Esophagus muscularis mucosa (tissue), 4 donors: ENCODE data around the gene FOXO6. TPM values are rescaled to one million over a fixed set of nuclear protein-coding genes. Genes with fewer than 3 reads are reported as not detected.

Source experiments
- DNase-seq: peaks from one replicate; pipeline ENCODE4 v3.0.0-alpha.2; 2017; ENCODE audit errors: extremely low spot score
- H3K27ac ChIP-seq, 4 donors: fragments of 200-600 bp; sonication (generic); replicated peaks in 1 of 4; 1 replicate in 3 of 4; 2 replicates in 1 of 4; pipeline ENCODE4 v1.5.1; 2016 to 2019; ENCODE audit warnings: mild to moderate bottlenecking in 1 of 4
- H3K27me3 ChIP-seq, 4 donors: fragments of 200-600 bp; sonication (generic); one replicate each; pipeline versions ENCODE4 v1.5.1 to v1.6.0; 2016 to 2019
- H3K36me3 ChIP-seq, 4 donors: fragments of 200-600 bp; sonication (generic); one replicate each; pipeline ENCODE4 v1.5.1; 2016 to 2019
- H3K4me1 ChIP-seq, 4 donors: fragments of 200-600 bp; sonication (generic); one replicate each; pipeline ENCODE4 v1.5.1; 2016 to 2019
- H3K4me3 ChIP-seq, 4 donors: fragments of 200-600 bp; sonication (generic); 1 replicate in 2 of 4; 2 replicates in 2 of 4; pipeline ENCODE4 v1.5.1; 2016 to 2019; ENCODE audit warnings: mild to moderate bottlenecking in 4 of 4, moderate library complexity in 1 of 4
- H3K9me3 ChIP-seq, 4 donors: fragments of 200-600 bp; sonication (generic); 1 replicate in 3 of 4; 2 replicates in 1 of 4; pipeline ENCODE4 v1.5.1; 2016 to 2019
- EP300 ChIP-seq: sonication (generic); formaldehyde crosslinking; IDR thresholded peaks from one replicate; pipeline ENCODE4 v1.6.1; 2017; ENCODE audit warnings: antibody characterized with exemption
- POLR2A ChIP-seq: fragments of 450-650 bp; IDR thresholded peaks from one replicate; pipeline ENCODE4 v1.6.1; 2017; ENCODE audit warnings: antibody characterized with exemption, moderate library complexity, mild to moderate bottlenecking, low read depth
- POLR2AphosphoS5 ChIP-seq, 2 donors: sonication (generic); formaldehyde crosslinking; IDR thresholded peaks; one replicate each; pipeline ENCODE4 v1.6.1; 2017; ENCODE audit warnings: antibody characterized with exemption in 2 of 2
- WGBS: methylation state at CpG from one replicate; pipeline ENCODE4 v1.1.5; 2018; 5-methylcytosine and 5-hydroxymethylcytosine counted together
- intact Hi-C: fragments of 100-400 bp; cut with DNase I; formaldehyde crosslinking; loops from one replicate; pipeline ENCODE4 v1.15.1; 2023
- total RNA-seq, 4 donors: library from RNA; depleted of rRNA; stranded (reverse); fragments of >200 nt; gene quantifications; one replicate each; pipeline versions ENCODE4 v1.1.0 to v1.2.1, GENCODE V29; 2016
- TF ChIP-seq, protein P1 (sequence below), 3 experiments: fragments of 200-600 bp in 2 of 3; fragments of 450-650 bp in 1 of 3; sonication (generic) in 2 of 3; IDR thresholded peaks; one replicate each; pipeline ENCODE4 v1.5.1; 2017 to 2019; ENCODE audit warnings: antibody characterized with exemption in 3 of 3, mild to moderate bottlenecking in 2 of 3, moderate library complexity in 1 of 3

FOXO6 gene
- total RNA-seq, 4 donors from 2014 or later: 0.33 to 1.3 (median 0.53) TPM

GRCh38 chr1:41319106-41319755 is 42.0 kb upstream of the FOXO6 start:
- Histone ChIP-seq H3K36me3 (no peaks in the 10 kb centered on the region), H3K27ac (peak overlapping the region in 2 of 4 donors; percentile 47 to 62), H3K27me3 (no peaks in the 10 kb centered on the region), H3K9me3 (no peaks in the 10 kb centered on the region), H3K4me3 (no peak overlapping the region), H3K4me1 (peaks cover 10 to 48% (median 39%) of the 10 kb centered on the region in 4 donors)
- intact Hi-C loops: no loop called here
- peak; percentile 26 for DNase-seq
- TF ChIP-seq POLR2AphosphoS5 (IDR thresholded peaks at IDR 0.05) (no peak), EP300 (no peak), POLR2A (no peak)
- TF ChIP-seq, protein P1, sequence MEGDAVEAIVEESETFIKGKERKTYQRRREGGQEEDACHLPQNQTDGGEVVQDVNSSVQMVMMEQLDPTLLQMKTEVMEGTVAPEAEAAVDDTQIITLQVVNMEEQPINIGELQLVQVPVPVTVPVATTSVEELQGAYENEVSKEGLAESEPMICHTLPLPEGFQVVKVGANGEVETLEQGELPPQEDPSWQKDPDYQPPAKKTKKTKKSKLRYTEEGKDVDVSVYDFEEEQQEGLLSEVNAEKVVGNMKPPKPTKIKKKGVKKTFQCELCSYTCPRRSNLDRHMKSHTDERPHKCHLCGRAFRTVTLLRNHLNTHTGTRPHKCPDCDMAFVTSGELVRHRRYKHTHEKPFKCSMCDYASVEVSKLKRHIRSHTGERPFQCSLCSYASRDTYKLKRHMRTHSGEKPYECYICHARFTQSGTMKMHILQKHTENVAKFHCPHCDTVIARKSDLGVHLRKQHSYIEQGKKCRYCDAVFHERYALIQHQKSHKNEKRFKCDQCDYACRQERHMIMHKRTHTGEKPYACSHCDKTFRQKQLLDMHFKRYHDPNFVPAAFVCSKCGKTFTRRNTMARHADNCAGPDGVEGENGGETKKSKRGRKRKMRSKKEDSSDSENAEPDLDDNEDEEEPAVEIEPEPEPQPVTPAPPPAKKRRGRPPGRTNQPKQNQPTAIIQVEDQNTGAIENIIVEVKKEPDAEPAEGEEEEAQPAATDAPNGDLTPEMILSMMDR (IDR thresholded peaks at IDR 0.05): no peak
- WGBS: 88% methylated on average over 2 of the region's 2 CpGs

DNA sequence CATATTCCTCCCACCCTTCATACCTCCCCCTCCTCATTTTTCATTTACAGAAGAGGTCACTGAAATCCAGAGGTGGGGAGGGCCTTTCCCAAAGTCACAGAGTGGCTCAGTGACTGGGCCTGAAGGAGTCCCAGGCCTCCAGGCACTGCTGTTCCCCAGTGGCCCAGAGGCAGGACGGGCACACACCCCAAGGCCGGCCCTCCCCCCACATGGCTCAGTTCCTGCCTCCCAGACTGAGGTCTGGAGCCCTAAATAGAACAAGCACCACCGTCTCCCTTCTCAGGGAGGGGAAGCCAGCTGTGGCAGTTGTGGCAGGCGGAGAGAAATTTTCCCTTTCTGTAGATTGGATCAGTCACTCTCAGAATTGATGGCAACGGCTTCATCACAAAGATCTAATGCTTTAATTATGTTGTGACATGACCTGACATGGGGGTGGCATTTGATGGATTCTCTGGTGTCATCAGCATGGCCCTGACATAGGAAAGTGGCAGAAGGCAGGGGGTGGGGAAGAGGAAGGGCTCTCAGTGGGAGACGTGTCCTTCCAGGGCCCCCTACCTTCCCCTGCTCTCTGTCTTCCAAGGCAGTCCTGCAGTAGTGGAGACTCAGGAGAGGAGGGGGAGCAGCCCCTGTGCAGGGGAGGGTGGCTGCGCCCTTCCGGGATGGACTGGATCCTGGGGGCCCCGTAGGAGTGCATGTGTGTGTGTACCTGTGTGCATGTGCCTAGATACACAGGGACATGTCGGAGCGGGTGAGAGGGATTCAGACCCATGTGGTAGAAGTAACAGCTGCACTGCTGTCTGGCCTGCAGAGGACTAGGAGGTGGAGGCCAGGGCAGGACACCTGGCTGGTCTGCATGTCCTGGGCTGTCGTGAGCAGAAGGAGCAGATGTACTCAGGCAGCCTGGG is 41.2 kb upstream of the FOXO6 start:
- TF ChIP-seq POLR2AphosphoS5 (IDR thresholded peaks at IDR 0.05) (no peak), POLR2A (no peak), EP300 (no peak)
- TF ChIP-seq, protein P1 (IDR thresholded peaks at IDR 0.05): no peak
- Histone ChIP-seq H3K9me3 (no peaks in the 10 kb centered on the region), H3K36me3 (no peaks in the 10 kb centered on the region), H3K27ac (peak overlapping the region in 2 of 4 donors; percentile 47 to 62), H3K4me3 (no peak overlapping the region), H3K27me3 (no peaks in the 10 kb centered on the region), H3K4me1 (peaks cover 10 to 40% (median 30%) of the 10 kb centered on the region in 4 donors)
- 59% methylated on average over 11 of the region's 12 CpGs for WGBS
- intact Hi-C loops: no loop called here
- peak; percentile 88 for DNase-seq

GRCh38 chr1:41320895-41321676 is 40.1 kb upstream of the FOXO6 start:
- Histone ChIP-seq H3K4me1 (peaks cover 10 to 30% (median 22%) of the 10 kb centered on the region in 4 donors), H3K9me3 (no peaks in the 10 kb centered on the region), H3K27me3 (no peaks in the 10 kb centered on the region), H3K36me3 (no peaks in the 10 kb centered on the region), H3K27ac (no peak overlapping the region), H3K4me3 (no peak overlapping the region)
- intact Hi-C loops: no loop called here
- 85% methylated on average over 18 of the region's 21 CpGs for WGBS
- DNase-seq: peak; percentile 79
- TF ChIP-seq EP300: no peak
- no peak for TF ChIP-seq POLR2A
- TF ChIP-seq, protein P1 (IDR thresholded peaks at IDR 0.05): no peak
- TF ChIP-seq POLR2AphosphoS5 (IDR thresholded peaks at IDR 0.05): no peak

DNA sequence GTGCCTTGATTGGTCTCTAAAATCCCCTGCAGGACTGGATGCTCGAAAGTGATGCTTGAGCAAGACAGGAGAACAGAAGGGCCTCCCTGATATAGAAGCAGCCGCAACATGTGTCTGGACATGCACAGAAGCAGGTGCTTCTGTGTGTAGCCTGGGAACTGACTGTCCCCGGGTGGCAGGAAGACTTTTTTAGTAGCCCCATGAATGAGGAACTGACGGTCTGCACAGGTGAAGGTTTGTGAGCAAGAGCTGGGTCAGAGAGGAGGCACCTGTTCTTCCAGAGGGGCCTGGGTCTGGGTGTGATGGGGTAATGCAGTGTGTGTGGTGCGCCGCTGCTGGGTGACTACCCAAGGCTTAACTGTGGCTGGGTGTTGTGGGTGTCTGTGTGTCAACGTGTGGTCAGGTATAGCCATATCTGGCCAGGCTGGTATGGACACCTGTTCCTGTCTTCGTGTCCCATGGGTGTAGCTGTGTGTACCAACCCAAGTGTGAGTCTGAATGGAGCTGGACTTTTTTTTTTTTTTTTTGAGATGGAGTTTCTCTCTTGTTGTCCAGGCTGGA is 39.1 kb upstream of the FOXO6 start:
- peak; percentile 60 for DNase-seq
- H3K27me3 ChIP-seq: no peaks in the 10 kb centered on the region
- no peak for TF ChIP-seq POLR2A
- TF ChIP-seq, protein P1 (IDR thresholded peaks at IDR 0.05): no peak
- TF ChIP-seq EP300: no peak
- TF ChIP-seq POLR2AphosphoS5 (IDR thresholded peaks at IDR 0.05): no peak
- no peaks in the 10 kb centered on the region for H3K36me3 ChIP-seq
- H3K4me3 ChIP-seq: no peak overlapping the region
- H3K27ac ChIP-seq: no peak overlapping the region
- H3K4me1 ChIP-seq: peaks cover 10 to 26% (median 20%) of the 10 kb centered on the region in 4 donors
- WGBS: 87% methylated on average over 7 of the region's 8 CpGs
- intact Hi-C loops: no loop called here
- H3K9me3 ChIP-seq: no peaks in the 10 kb centered on the region
